ENCODE measurements around the gene NNAT. TPM values are rescaled to one million over a fixed set of nuclear protein-coding genes. Genes with fewer than 3 reads are reported as not detected.
A peak's percentile ranks its signal among the peaks of the same experiment; 100 is the strongest.
"Not testable (repeated sequence)": the region's sequence is repeated elsewhere in the genome, so short reads cannot be mapped to it uniquely, and the experiment has no call there.

The NNAT gene
- total and polyA plus RNA-seq, 5 donors from 2014 or later = not detected

DNA sequence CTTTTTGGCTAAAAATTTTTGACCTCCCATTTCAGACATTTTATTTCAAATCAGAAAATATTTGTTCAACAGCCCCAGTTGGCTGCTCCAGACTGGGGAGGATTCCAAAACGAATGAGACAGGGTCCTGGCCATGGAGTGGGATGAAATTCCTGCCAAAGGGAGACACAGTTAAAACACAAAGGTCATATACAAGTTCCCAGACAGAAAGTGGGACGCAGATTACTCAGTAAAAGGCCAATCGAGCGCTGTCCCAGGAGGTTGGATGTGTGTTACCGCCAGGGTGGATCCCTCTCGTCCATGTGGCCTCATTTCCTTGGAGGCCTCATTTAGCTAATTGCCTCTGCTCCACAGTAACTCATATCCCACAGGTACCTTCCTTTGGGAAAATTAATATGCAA lies 41.8 kb upstream of the NNAT start:
- H3K27ac ChIP-seq (ENCODE audit: insufficient read depth, low read length, poor library complexity, severe bottlenecking) = no peak overlapping the region
- no peaks in the 10 kb centered on the region for H3K27me3 ChIP-seq (ENCODE audit: control insufficient read depth, insufficient read depth, low read length)
- no peaks in the 10 kb centered on the region for H3K9me3 ChIP-seq (ENCODE audit: control insufficient read depth in 2 of 2, low read length in 2 of 2)
- DNase-seq = no peak
- Mint-ChIP-seq H3K27ac (no peak overlapping the region), H3K4me1 (no peaks in the 10 kb centered on the region), H3K9me3 (peaks cover 0 to 11% (median 0%) of the 10 kb centered on the region in 7 donors), H3K27me3 (peaks cover 19% of the 10 kb centered on the region), H3K4me3 (no peak overlapping the region), H3K36me3 (no peaks in the 10 kb centered on the region)
- H3K4me3 ChIP-seq (ENCODE audit: low read depth, low read length) = no peak overlapping the region
- ATAC-seq (ENCODE audit: low read depth in 2 of 2) = no peak
- no peaks in the 10 kb centered on the region for H3K4me1 ChIP-seq (ENCODE audit: control insufficient read depth, insufficient read depth, low read length, poor library complexity, severe bottlenecking)
- H3K36me3 ChIP-seq (ENCODE audit: control insufficient read depth, insufficient read depth, low read length) = no peaks in the 10 kb centered on the region

DNA sequence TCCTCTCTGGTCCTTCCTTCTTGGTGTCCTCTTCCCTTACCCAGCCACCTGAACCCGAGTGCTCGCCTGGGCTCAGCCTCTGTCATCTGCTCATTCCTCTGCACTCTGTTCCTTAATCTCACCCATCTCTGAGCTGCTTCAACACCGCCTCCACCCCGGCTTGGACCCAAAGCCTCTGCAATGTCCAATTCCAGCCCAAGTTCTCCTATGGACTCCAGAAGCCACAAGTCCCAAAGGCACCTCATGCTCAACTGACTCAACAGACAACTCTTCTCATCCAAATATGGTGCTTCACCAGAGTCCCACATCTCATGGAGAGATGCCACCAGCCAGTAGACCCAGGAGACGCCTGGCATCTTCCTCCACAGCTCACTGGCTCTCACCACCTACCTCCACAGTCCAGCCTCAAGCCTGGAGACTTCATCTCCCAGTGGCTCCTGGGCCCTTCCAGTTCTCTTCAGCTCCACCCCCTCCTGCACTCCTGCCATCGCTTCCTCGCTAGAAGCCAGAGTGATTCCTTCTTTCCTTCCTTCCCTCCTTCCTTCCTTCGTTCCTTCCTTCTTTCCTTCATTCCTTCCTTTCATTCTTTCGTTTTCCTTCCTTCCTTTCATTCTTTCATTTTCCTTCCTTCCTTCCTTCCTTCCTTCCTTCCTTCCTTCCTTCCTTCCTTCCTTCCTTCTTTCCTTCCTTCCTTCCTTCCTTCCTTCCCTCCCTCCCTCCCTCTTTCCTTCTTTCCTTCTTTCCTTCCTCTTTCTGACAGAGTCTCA lies 40.9 kb upstream of the NNAT start:
- Mint-ChIP-seq H3K4me3 (no peak overlapping the region), H3K4me1 (no peaks in the 10 kb centered on the region), H3K27me3 (peaks cover 16% of the 10 kb centered on the region), H3K9me3 (peaks cover 0 to 13% (median 0%) of the 10 kb centered on the region in 7 donors), H3K27ac (no peak overlapping the region), H3K36me3 (no peaks in the 10 kb centered on the region)
- Histone ChIP-seq H3K4me3 (ENCODE audit: low read depth, low read length) (no peak overlapping the region), H3K36me3 (ENCODE audit: control insufficient read depth, insufficient read depth, low read length) (no peaks in the 10 kb centered on the region), H3K4me1 (ENCODE audit: control insufficient read depth, insufficient read depth, low read length, poor library complexity, severe bottlenecking) (no peaks in the 10 kb centered on the region), H3K27me3 (ENCODE audit: control insufficient read depth, insufficient read depth, low read length) (no peaks in the 10 kb centered on the region), H3K27ac (ENCODE audit: insufficient read depth, low read length, poor library complexity, severe bottlenecking) (no peak overlapping the region), H3K9me3 (ENCODE audit: control insufficient read depth in 2 of 2, low read length in 2 of 2) (no peaks in the 10 kb centered on the region)
- ATAC-seq (ENCODE audit: low read depth in 2 of 2) = no peak
- DNase-seq = no peak

DNA sequence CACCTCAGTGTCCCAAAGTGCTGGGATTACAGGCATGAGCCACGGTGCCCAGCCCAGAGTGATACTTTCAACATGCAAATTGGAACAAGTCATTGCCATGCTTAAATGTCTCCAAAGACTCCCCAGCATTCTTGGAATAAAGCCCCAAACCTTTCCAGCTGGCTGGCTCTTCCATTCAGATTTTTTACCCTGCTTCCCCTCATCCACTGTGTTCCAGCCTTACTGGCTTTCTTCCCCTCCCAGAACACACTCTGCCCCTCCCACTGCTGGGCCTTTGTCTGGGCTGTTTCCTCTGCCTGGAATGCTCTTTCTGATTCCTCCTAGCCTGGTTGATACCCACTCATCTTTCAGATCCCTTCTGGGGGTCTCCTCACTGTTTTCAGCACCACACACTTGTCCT lies 40.1 kb upstream of the NNAT start:
- DNase-seq (no peak), ATAC-seq (ENCODE audit: low read depth in 2 of 2) (no peak)
- H3K27ac ChIP-seq (ENCODE audit: insufficient read depth, low read length, poor library complexity, severe bottlenecking) = no peak overlapping the region
- Mint-ChIP-seq H3K9me3 (peaks cover 0 to 8% (median 0%) of the 10 kb centered on the region in 7 donors), H3K27me3 (peaks cover 7% of the 10 kb centered on the region), H3K4me1 (no peaks in the 10 kb centered on the region), H3K4me3 (no peak overlapping the region), H3K27ac (no peak overlapping the region), H3K36me3 (peaks cover 3% of the 10 kb centered on the region)
- no peaks in the 10 kb centered on the region for H3K9me3 ChIP-seq (ENCODE audit: control insufficient read depth in 2 of 2, low read length in 2 of 2)
- no peak overlapping the region for H3K4me3 ChIP-seq (ENCODE audit: low read depth, low read length)
- H3K36me3 ChIP-seq (ENCODE audit: control insufficient read depth, insufficient read depth, low read length) = no peaks in the 10 kb centered on the region
- no peaks in the 10 kb centered on the region for H3K27me3 ChIP-seq (ENCODE audit: control insufficient read depth, insufficient read depth, low read length)
- no peaks in the 10 kb centered on the region for H3K4me1 ChIP-seq (ENCODE audit: control insufficient read depth, insufficient read depth, low read length, poor library complexity, severe bottlenecking)

DNA sequence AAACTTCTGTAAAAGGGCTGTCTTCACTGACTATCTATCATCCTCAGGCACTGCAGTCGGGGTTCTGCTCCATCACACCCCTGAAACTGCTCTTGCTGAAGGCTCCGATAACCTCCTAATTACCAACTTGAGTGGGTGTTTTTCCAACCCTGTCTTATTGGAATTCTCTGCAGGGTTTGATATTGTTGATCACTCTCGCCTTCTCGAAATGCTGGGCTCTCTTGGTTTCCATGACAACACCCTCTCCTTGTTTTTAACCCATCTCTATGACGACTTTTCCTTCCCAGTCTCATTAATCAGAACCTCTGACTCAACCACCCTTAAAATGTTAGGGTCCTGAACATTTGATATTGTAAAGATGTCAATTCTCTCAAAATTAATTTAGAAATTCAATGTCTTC lies 39.4 kb upstream of the NNAT start:
- peaks cover 7% of the 10 kb centered on the region for H3K27me3 Mint-ChIP-seq
- no peak for ATAC-seq (ENCODE audit: low read depth in 2 of 2)
- H3K4me1 Mint-ChIP-seq = no peaks in the 10 kb centered on the region

DNA sequence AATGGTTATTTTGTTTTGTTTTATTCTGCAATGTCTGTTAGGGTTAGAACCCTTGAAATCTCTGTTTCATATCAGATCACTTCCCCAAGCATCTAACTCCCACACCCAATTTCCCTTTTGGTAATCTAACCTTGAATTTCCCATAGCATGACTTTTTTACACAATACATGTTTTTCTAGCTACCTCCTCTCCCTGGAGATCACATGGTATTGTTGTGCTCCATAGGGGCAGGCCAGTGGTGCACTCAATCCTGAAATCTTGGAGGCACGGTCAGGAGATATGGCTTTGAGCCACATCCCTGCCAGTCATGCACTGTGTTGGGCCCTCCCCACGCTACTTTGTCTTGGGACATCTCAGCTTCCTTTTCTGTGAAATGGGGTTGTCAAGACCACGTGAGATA lies 36.7 kb upstream of the NNAT start:
- H3K36me3 Mint-ChIP-seq = peaks cover 3% of the 10 kb centered on the region
- H3K4me1 Mint-ChIP-seq = no peaks in the 10 kb centered on the region
- no peak overlapping the region for H3K4me3 ChIP-seq (ENCODE audit: low read depth, low read length)
- peaks cover 0 to 8% (median 2%) of the 10 kb centered on the region in 7 donors for H3K9me3 Mint-ChIP-seq
- ATAC-seq (ENCODE audit: low read depth in 2 of 2) (no peak), DNase-seq (no peak)
- H3K4me1 ChIP-seq (ENCODE audit: control insufficient read depth, insufficient read depth, low read length, poor library complexity, severe bottlenecking) = no peaks in the 10 kb centered on the region
- peaks cover 7% of the 10 kb centered on the region for H3K27me3 Mint-ChIP-seq
- no peak overlapping the region for H3K27ac Mint-ChIP-seq
- no peaks in the 10 kb centered on the region for H3K36me3 ChIP-seq (ENCODE audit: control insufficient read depth, insufficient read depth, low read length)
- no peaks in the 10 kb centered on the region for H3K9me3 ChIP-seq (ENCODE audit: control insufficient read depth in 2 of 2, low read length in 2 of 2)
- H3K4me3 Mint-ChIP-seq = no peak overlapping the region
- H3K27ac ChIP-seq (ENCODE audit: insufficient read depth, low read length, poor library complexity, severe bottlenecking) = no peak overlapping the region
- no peaks in the 10 kb centered on the region for H3K27me3 ChIP-seq (ENCODE audit: control insufficient read depth, insufficient read depth, low read length)

More for the DNA sequence above, 39.4 kb upstream of the NNAT start:
- no peak for DNase-seq
- H3K4me3 Mint-ChIP-seq = no peak overlapping the region
- H3K4me3 ChIP-seq (ENCODE audit: low read depth, low read length) = no peak overlapping the region
- H3K36me3 Mint-ChIP-seq = peaks cover 3% of the 10 kb centered on the region
- no peaks in the 10 kb centered on the region for H3K27me3 ChIP-seq (ENCODE audit: control insufficient read depth, insufficient read depth, low read length)
- no peak overlapping the region for H3K27ac ChIP-seq (ENCODE audit: insufficient read depth, low read length, poor library complexity, severe bottlenecking)
- no peaks in the 10 kb centered on the region for H3K4me1 ChIP-seq (ENCODE audit: control insufficient read depth, insufficient read depth, low read length, poor library complexity, severe bottlenecking)
- H3K9me3 Mint-ChIP-seq = peaks cover 0 to 8% (median 0%) of the 10 kb centered on the region in 7 donors
- no peaks in the 10 kb centered on the region for H3K9me3 ChIP-seq (ENCODE audit: control insufficient read depth in 2 of 2, low read length in 2 of 2)
- no peak overlapping the region for H3K27ac Mint-ChIP-seq
- no peaks in the 10 kb centered on the region for H3K36me3 ChIP-seq (ENCODE audit: control insufficient read depth, insufficient read depth, low read length)

DNA sequence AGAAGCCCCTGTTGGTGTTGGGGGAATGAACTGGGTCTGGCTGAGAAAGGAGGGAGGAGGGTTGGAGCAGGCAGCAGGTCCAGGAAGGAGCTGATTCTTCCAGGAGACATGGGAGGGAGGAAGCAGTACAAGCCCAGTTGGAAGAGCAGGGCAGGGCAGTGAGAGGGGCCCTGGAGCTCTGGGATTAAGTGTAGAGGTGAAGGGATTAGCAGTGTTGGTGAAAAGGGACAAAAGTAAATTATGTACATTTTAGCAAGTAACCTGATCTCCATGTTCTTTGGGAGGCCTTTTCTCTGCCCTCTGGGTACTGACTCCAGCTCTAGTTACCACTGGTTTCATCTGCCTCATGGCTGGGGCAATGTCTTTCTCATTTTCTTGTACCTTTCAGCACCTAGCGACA lies 34.8 kb upstream of the NNAT start:
- not testable (repeated sequence) for H3K4me3 ChIP-seq (ENCODE audit: low read depth, low read length); H3K9me3 Mint-ChIP-seq; ATAC-seq (ENCODE audit: low read depth in 2 of 2); H3K27me3 Mint-ChIP-seq; H3K4me3 Mint-ChIP-seq; H3K9me3 ChIP-seq (ENCODE audit: control insufficient read depth in 2 of 2, low read length in 2 of 2); H3K27ac ChIP-seq (ENCODE audit: insufficient read depth, low read length, poor library complexity, severe bottlenecking); H3K27me3 ChIP-seq (ENCODE audit: control insufficient read depth, insufficient read depth, low read length); DNase-seq; H3K36me3 ChIP-seq (ENCODE audit: control insufficient read depth, insufficient read depth, low read length); H3K36me3 Mint-ChIP-seq; H3K4me1 Mint-ChIP-seq; H3K4me1 ChIP-seq (ENCODE audit: control insufficient read depth, insufficient read depth, low read length, poor library complexity, severe bottlenecking); H3K27ac Mint-ChIP-seq

DNA sequence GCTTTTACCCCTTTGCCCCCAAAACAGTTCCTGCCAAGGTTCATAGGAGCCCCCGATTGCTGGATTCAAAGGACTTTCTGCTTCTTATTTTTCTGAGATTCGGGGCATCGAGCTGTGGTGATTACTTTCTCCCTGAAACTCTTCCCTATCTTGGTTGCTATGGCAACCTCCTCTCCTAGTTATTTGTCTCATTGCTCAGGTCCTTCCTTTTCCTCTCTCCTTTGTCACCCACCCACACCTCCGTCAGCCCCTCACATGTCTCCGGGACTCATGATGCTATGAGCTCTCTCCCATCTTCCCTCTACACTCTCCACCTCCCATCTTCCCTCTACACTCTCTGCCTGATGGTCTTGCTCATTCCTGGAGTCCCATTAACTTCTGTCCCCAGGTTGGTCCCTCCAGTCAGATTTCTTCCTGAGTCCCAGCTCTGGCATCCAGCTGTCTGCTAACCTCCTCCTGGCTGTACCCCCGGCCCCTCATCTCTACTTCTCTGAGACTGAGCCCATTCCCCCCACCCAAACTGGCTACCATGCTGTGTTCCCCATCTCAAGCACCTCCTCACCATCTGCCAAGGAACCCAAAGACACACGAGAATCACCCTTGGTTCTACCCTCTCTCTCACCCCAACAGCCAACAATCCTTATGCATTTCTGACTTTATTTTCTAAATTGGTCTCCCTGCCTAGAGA lies 30.2 kb upstream of the NNAT start:
- Mint-ChIP-seq H3K36me3 (peaks cover 34% of the 10 kb centered on the region), H3K27me3 (no peaks in the 10 kb centered on the region), H3K9me3 (peaks cover 0 to 2% (median 0%) of the 10 kb centered on the region in 7 donors), H3K27ac (peak overlapping the region in 1 of 3 donors; percentile 71), H3K4me3 (no peak overlapping the region), H3K4me1 (peaks cover 0 to 1% (median 0%) of the 10 kb centered on the region in 4 donors)
- Histone ChIP-seq H3K27ac (ENCODE audit: insufficient read depth, low read length, poor library complexity, severe bottlenecking) (no peak overlapping the region), H3K27me3 (ENCODE audit: control insufficient read depth, insufficient read depth, low read length) (no peaks in the 10 kb centered on the region), H3K36me3 (ENCODE audit: control insufficient read depth, insufficient read depth, low read length) (no peaks in the 10 kb centered on the region), H3K4me3 (ENCODE audit: low read depth, low read length) (no peak overlapping the region), H3K4me1 (ENCODE audit: control insufficient read depth, insufficient read depth, low read length, poor library complexity, severe bottlenecking) (no peaks in the 10 kb centered on the region), H3K9me3 (ENCODE audit: control insufficient read depth in 2 of 2, low read length in 2 of 2) (no peaks in the 10 kb centered on the region)
- DNase-seq (no peak), ATAC-seq (ENCODE audit: low read depth in 2 of 2) (no peak)

All from CD4-positive, CD25-positive, alpha-beta regulatory T cell (primary cell).